Measurements from ENCODE around the gene SMG9.
A peak's percentile ranks its signal among the peaks of the same experiment; 100 is the strongest.
"Not testable (repeated sequence)": the region's sequence is repeated elsewhere in the genome, so short reads cannot be mapped to it uniquely, and the experiment has no call there.

The SMG9 gene

GRCh38 chr19:43784241-43784980 lies 29.6 kb upstream of the SMG9 start:
- H3K4me3 Mint-ChIP-seq: peak overlapping the region; percentile 65
- peaks cover 49% of the 10 kb centered on the region for H3K4me1 Mint-ChIP-seq (ENCODE audit: low read depth)
- H3K9me3 Mint-ChIP-seq: no peaks in the 10 kb centered on the region

GRCh38 chr19:43783636-43784035 lies 28.9 kb upstream of the SMG9 start:
- Mint-ChIP-seq H3K27ac (peak overlapping the region; percentile 97), H3K4me3 (no peak overlapping the region), H3K4me1 (ENCODE audit: low read depth) (peaks cover 53% of the 10 kb centered on the region)

More at GRCh38 chr19:43784241-43784980, 29.6 kb upstream of the SMG9 start:
- Mint-ChIP-seq H3K27me3 (ENCODE audit: low read depth) (no peaks in the 10 kb centered on the region), H3K36me3 (ENCODE audit: low read depth) (peaks cover 6% of the 10 kb centered on the region), H3K27ac (peak overlapping the region; percentile 97)

GRCh38 chr19:43782689-43783231 lies 28.0 kb upstream of the SMG9 start:
- Mint-ChIP-seq H3K27ac (peak overlapping the region; percentile 58), H3K36me3 (ENCODE audit: low read depth) (peaks cover 14% of the 10 kb centered on the region), H3K9me3 (no peaks in the 10 kb centered on the region), H3K4me3 (peak overlapping the region; percentile 49), H3K27me3 (ENCODE audit: low read depth) (no peaks in the 10 kb centered on the region), H3K4me1 (ENCODE audit: low read depth) (peaks cover 62% of the 10 kb centered on the region)

More at GRCh38 chr19:43783636-43784035, 28.9 kb upstream of the SMG9 start:
- no peaks in the 10 kb centered on the region for H3K9me3 Mint-ChIP-seq
- H3K36me3 Mint-ChIP-seq (ENCODE audit: low read depth): peaks cover 12% of the 10 kb centered on the region
- no peaks in the 10 kb centered on the region for H3K27me3 Mint-ChIP-seq (ENCODE audit: low read depth)

- peak overlapping the region; percentile 49 for H3K4me3 Mint-ChIP-seq
These were observed 27.5 kb upstream of the SMG9 start for GRCh38 chr19:43782311-43782660.

GRCh38 chr19:43781630-43782310 lies 27.0 kb upstream of the SMG9 start:
- Mint-ChIP-seq H3K4me1 (ENCODE audit: low read depth) (peaks cover 70% of the 10 kb centered on the region), H3K4me3 (peak overlapping the region; percentile 86), H3K27me3 (ENCODE audit: low read depth) (no peaks in the 10 kb centered on the region), H3K27ac (peak overlapping the region; percentile 93), H3K36me3 (ENCODE audit: low read depth) (peaks cover 18% of the 10 kb centered on the region), H3K9me3 (no peaks in the 10 kb centered on the region)

More at GRCh38 chr19:43782311-43782660, 27.5 kb upstream of the SMG9 start:
- Mint-ChIP-seq H3K4me1 (ENCODE audit: low read depth) (peaks cover 65% of the 10 kb centered on the region), H3K9me3 (no peaks in the 10 kb centered on the region), H3K36me3 (ENCODE audit: low read depth) (peaks cover 15% of the 10 kb centered on the region), H3K27me3 (ENCODE audit: low read depth) (no peaks in the 10 kb centered on the region), H3K27ac (peak overlapping the region; percentile 58)

GRCh38 chr19:43780706-43781525 lies 26.2 kb upstream of the SMG9 start, which contains the start of gene KCNN4:
KCNN4 (minus strand) TSS chr19:43780973; CDS start chr19:43780861, 112 bp downstream.
- Mint-ChIP-seq H3K27me3 (ENCODE audit: low read depth) (no peaks in the 10 kb centered on the region), H3K36me3 (ENCODE audit: low read depth) (peaks cover 22% of the 10 kb centered on the region), H3K9me3 (no peaks in the 10 kb centered on the region), H3K4me1 (ENCODE audit: low read depth) (peaks cover 77% of the 10 kb centered on the region), H3K27ac (peak within 1 kb of the TSS; percentile 93), H3K4me3 (peak within 1 kb of the TSS; percentile 86)

GRCh38 chr19:43779820-43780219 lies 25.1 kb upstream of the SMG9 start:
- H3K4me1 Mint-ChIP-seq (ENCODE audit: low read depth): peaks cover 82% of the 10 kb centered on the region
- peak overlapping the region; percentile 93 for H3K27ac Mint-ChIP-seq
- no peaks in the 10 kb centered on the region for H3K27me3 Mint-ChIP-seq (ENCODE audit: low read depth)
- H3K36me3 Mint-ChIP-seq (ENCODE audit: low read depth): peaks cover 31% of the 10 kb centered on the region
- no peaks in the 10 kb centered on the region for H3K9me3 Mint-ChIP-seq
- H3K4me3 Mint-ChIP-seq: peak overlapping the region; percentile 86

- Mint-ChIP-seq H3K27ac (peak overlapping the region; percentile 93), H3K4me1 (ENCODE audit: low read depth) (peaks cover 80% of the 10 kb centered on the region), H3K27me3 (ENCODE audit: low read depth) (no peaks in the 10 kb centered on the region), H3K36me3 (ENCODE audit: low read depth) (peaks cover 31% of the 10 kb centered on the region), H3K9me3 (no peaks in the 10 kb centered on the region), H3K4me3 (peak overlapping the region; percentile 86)
These were observed 24.5 kb upstream of the SMG9 start for GRCh38 chr19:43779147-43779819.

GRCh38 chr19:43778651-43779050 lies 23.9 kb upstream of the SMG9 start:
- H3K4me3 Mint-ChIP-seq: peak overlapping the region; percentile 86
- peaks cover 33% of the 10 kb centered on the region for H3K36me3 Mint-ChIP-seq (ENCODE audit: low read depth)
- no peaks in the 10 kb centered on the region for H3K9me3 Mint-ChIP-seq
- H3K27ac Mint-ChIP-seq: peak overlapping the region; percentile 93
- H3K27me3 Mint-ChIP-seq (ENCODE audit: low read depth): no peaks in the 10 kb centered on the region
- H3K4me1 Mint-ChIP-seq (ENCODE audit: low read depth): peaks cover 73% of the 10 kb centered on the region

- peaks cover 38% of the 10 kb centered on the region for H3K36me3 Mint-ChIP-seq (ENCODE audit: low read depth)
- H3K4me3 Mint-ChIP-seq: peak overlapping the region; percentile 86
- H3K4me1 Mint-ChIP-seq (ENCODE audit: low read depth): peaks cover 61% of the 10 kb centered on the region
- no peaks in the 10 kb centered on the region for H3K9me3 Mint-ChIP-seq
- H3K27ac Mint-ChIP-seq: peak overlapping the region; percentile 93
- H3K27me3 Mint-ChIP-seq (ENCODE audit: low read depth): no peaks in the 10 kb centered on the region
These were observed 22.5 kb upstream of the SMG9 start for GRCh38 chr19:43777163-43777695.

- Mint-ChIP-seq H3K36me3 (ENCODE audit: low read depth) (peaks cover 42% of the 10 kb centered on the region), H3K9me3 (no peaks in the 10 kb centered on the region), H3K4me1 (ENCODE audit: low read depth) (peaks cover 52% of the 10 kb centered on the region), H3K27ac (peak overlapping the region; percentile 79), H3K4me3 (peak overlapping the region; percentile 86), H3K27me3 (ENCODE audit: low read depth) (no peaks in the 10 kb centered on the region)
These were observed 21.5 kb upstream of the SMG9 start for GRCh38 chr19:43776286-43776685.

- Mint-ChIP-seq H3K36me3 (ENCODE audit: low read depth) (peaks cover 46% of the 10 kb centered on the region), H3K27me3 (ENCODE audit: low read depth) (no peaks in the 10 kb centered on the region), H3K4me3 (peak overlapping the region; percentile 5), H3K4me1 (ENCODE audit: low read depth) (peaks cover 51% of the 10 kb centered on the region), H3K27ac (peak overlapping the region; percentile 63), H3K9me3 (no peaks in the 10 kb centered on the region)
These were observed 20.6 kb upstream of the SMG9 start for GRCh38 chr19:43775299-43775890.

- not testable (repeated sequence) for H3K4me3 Mint-ChIP-seq
These were observed 20.1 kb upstream of the SMG9 start for GRCh38 chr19:43774940-43775258.

More at GRCh38 chr19:43774940-43775258, 20.1 kb upstream of the SMG9 start:
- Mint-ChIP-seq H3K4me1 (ENCODE audit: low read depth) (peaks cover 52% of the 10 kb centered on the region), H3K36me3 (ENCODE audit: low read depth) (peaks cover 51% of the 10 kb centered on the region)
- H3K27ac Mint-ChIP-seq; H3K9me3 Mint-ChIP-seq; H3K27me3 Mint-ChIP-seq (ENCODE audit: low read depth): not testable (repeated sequence)
